ENCODE measurements around the gene CCDC192.
"Not testable (repeated sequence)": the region's sequence is repeated elsewhere in the genome, so short reads cannot be mapped to it uniquely, and the experiment has no call there.

Gene CCDC192

DNA sequence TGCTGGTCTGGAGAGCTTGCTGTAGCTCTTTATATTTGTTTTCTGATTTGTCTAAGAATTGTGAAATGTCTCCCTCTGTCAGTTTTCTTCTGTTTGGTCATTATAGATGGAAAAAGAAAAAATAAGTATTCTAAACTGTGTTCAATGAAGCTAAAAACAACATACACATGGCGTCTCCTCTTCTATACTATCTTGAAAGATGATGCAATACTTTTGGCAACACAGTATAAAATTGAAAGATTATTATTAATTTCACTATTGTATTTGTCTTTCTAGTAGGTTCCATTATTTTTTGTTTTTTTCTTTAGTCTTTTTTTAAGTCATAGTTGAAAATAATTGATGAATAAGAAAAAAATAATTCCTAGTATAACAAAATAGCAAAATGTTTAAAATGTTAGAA, 22.5 kb downstream of the CCDC192 start:
- TF ChIP-seq, protein P1, sequence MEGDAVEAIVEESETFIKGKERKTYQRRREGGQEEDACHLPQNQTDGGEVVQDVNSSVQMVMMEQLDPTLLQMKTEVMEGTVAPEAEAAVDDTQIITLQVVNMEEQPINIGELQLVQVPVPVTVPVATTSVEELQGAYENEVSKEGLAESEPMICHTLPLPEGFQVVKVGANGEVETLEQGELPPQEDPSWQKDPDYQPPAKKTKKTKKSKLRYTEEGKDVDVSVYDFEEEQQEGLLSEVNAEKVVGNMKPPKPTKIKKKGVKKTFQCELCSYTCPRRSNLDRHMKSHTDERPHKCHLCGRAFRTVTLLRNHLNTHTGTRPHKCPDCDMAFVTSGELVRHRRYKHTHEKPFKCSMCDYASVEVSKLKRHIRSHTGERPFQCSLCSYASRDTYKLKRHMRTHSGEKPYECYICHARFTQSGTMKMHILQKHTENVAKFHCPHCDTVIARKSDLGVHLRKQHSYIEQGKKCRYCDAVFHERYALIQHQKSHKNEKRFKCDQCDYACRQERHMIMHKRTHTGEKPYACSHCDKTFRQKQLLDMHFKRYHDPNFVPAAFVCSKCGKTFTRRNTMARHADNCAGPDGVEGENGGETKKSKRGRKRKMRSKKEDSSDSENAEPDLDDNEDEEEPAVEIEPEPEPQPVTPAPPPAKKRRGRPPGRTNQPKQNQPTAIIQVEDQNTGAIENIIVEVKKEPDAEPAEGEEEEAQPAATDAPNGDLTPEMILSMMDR (IDR thresholded peaks at IDR 0.05; ENCODE audit: extremely low read depth, missing control alignments): no peak
- no peak for DNase-seq (ENCODE audit: low spot score)

DNA sequence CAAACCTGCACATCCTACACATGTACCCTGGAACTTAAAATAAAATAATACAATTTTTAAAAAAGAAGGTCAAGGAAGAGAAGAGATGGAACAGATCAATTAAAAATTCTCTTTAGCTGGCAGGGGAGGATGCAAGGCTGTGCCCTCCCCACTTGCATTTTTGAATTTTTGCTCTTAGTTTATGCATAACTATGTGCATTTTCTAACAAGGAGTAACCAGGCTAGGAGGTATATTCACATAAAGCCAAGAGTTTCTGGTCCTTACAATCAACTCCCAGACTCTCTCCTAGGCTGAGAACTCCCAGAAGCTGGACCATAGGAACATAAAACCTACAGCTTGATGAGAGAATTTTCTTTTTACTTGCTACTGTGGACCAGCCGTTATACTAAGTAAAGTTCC, 29.8 kb downstream of the CCDC192 start:
- DNase-seq (ENCODE audit: low spot score): no peak
- TF ChIP-seq, protein P1 (IDR thresholded peaks at IDR 0.05; ENCODE audit: extremely low read depth, missing control alignments): no peak

DNA sequence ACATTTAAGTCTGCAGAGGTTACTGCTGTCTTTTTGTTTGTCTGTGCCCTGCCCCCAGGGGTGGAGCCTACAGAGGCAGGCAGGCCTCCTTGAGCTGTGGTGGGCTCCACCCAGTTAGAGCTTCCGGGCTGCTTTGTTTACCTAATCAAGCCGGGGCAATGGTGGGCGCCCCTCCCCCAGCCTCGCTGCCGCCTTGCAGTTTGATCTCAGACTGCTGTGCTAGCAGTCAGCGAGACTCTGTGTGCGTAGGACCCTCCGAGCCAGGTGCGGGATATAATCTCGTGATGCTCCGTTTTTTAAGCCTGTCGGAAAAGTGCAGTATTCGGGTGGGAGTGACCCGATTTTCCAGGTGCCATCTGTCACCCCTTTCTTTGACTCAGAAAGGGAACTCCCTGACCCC, 36.2 kb downstream of the CCDC192 start:
- not testable (repeated sequence) for DNase-seq (ENCODE audit: low spot score)

DNA sequence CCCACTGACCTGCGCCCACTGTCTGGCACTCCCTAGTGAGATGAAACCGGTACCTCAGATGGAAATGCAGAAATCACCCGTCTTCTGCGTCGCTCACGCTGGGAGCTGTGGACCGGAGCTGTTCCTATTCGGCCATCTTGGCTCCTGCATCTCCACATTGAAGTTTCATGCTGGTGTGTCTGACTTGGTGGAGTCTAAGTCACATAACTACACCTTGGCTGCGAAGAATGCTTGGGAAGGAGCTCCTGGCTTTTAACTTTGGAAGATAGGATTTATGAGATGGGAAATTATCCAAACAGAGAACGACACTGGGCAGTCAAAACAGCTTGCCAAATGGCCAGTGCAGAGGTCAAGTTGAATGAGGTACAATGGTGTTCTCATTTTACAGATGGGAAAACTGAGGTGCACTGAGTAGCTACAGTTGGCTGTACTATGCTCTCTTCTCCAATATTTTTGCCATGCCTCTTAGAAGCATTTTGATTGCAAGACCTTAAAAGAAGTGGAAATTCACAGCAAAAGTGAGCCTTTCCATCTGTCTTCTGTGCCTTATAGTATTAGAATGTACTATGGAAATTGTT, 36.7 kb downstream of the CCDC192 start:
- TF ChIP-seq, protein P1 (IDR thresholded peaks at IDR 0.05; ENCODE audit: extremely low read depth, missing control alignments): no peak
- no peak for DNase-seq (ENCODE audit: low spot score)

DNA sequence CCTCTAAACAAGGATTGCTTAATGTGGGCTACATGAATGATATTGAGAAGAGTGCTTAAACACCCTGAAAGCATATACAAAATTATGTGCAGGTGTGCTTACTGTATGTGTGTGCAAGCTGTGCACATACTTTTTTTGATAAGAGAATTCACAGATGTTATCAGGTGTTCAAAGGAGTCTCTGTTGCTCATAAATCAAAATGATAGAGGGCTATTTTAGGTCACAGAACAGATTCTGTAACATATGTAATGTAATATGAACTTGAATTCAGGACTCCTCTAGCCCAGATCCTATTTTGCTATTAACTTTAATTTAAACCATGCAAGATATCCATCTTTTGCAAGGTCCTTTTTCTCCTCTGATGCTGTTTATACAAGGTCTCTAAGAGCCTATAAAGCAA, 38.2 kb downstream of the CCDC192 start:
- DNase-seq (ENCODE audit: low spot score): no peak
- TF ChIP-seq, protein P1 (IDR thresholded peaks at IDR 0.05; ENCODE audit: extremely low read depth, missing control alignments): no peak

DNA sequence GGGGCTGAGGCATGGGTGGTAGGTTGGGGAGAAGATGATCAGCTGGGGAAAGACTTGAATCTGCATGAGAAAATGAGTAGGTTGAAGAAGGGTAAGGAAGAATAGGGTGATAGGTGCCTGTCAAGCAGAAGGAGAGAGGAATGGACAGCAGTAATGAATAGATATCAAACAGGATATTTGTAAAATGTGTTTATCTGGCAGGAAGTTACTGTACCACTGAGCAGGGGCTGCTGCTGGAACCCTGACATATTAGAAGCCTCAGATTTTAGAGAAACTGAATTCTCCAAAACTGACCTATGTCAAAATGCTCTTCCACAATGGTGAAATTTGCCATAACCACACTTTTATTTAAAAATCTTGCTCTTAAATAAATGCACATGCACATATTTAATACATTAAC, 41.0 kb downstream of the CCDC192 start:
- TF ChIP-seq, protein P1 (IDR thresholded peaks at IDR 0.05; ENCODE audit: extremely low read depth, missing control alignments): no peak
- no peak for DNase-seq (ENCODE audit: low spot score)

DNA sequence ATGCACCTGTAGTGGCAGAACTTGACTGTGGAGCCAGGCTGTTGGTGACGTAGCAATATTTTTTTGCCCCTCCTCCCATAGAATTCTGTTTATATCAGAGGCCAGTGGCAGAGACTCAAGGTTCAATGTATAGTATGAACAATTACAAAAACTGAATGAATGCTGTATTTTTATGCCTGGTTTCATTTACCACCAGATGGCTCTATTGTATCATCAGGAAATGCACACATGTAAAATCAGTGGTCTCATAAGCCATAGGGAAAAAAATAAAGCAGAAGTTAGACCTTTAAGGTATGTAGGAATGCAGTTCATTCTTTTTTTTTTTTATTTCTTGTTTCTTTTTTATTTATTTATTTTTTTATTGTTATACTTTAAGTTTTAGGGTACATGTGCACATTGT, 43.6 kb downstream of the CCDC192 start:
- TF ChIP-seq, protein P1 (IDR thresholded peaks at IDR 0.05; ENCODE audit: extremely low read depth, missing control alignments): peak; percentile 19
- DNase-seq (ENCODE audit: low spot score): peak; percentile 25

DNA sequence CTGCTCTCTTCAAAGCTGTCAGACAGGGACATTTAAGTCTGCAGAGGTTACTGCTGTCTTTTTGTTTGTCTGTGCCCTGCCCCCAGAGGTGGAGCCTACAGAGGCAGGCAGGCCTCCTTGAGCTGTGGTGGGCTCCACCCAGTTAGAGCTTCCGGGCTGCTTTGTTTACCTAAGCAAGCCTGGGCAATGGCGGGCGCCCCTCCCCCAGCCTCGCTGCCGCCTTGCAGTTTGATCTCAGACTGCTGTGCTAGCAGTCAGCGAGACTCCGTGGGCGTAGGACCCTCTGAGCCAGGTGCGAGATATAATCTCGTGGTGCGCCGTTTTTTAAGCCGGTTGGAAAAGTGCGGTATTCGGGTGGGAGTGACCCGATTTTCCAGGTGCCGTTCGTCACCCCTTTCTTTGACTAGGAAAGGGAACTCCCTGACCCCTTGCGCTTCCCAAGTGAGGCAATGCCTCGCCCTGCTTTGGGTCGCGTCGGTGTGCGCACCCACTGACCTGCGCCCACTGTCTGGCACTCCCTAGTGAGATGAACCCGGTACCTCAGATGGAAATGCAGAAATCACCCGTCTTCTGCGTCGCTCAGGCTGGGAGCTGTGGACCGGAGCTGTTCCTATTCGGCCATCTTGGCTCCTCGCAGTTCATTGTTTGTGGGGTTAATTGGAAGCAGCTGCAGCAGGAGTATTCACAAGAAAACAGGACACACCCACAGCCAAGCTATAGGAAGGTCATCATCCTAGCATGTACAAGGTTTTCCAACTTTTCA, 49.5 kb downstream of the CCDC192 start:
- not testable (repeated sequence) for DNase-seq (ENCODE audit: low spot score)
